ENCODE results near the gene ACAP2.
"Not testable (repeated sequence)": the region's sequence is repeated elsewhere in the genome, so short reads cannot be mapped to it uniquely, and the experiment has no call there.

Gene ACAP2

GRCh38 chr3:195385526-195385925, 57.3 kb downstream of the ACAP2 start:
- DNase-seq (ENCODE audit: low read depth): no peak

GRCh38 chr3:195384952-195385351, 57.9 kb downstream of the ACAP2 start:
- no peak for DNase-seq (ENCODE audit: low read depth)

DNA sequence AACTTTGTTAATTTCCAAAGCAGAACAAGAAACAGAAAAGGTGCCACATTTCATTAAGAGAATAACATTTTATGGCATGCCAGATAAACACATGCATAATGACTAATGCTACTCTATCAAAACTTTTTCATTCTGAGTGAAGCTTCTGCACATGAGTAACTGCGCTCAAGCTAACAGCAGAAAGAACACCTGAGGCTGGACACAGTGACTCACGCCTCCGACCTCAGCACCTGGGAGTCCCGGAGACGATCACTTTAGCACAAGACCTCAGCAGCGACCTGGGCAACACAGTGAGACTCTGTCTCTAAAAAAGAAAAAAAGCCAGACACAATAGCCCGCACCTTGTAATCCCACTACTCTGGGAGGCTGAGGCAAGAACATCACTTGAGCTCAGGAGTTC, 70.6 kb downstream of the ACAP2 start:
- DNase-seq (ENCODE audit: low read depth): no peak

GRCh38 chr3:195366200-195366925, 76.5 kb downstream of the ACAP2 start:
- no peak for DNase-seq (ENCODE audit: low read depth)

DNA sequence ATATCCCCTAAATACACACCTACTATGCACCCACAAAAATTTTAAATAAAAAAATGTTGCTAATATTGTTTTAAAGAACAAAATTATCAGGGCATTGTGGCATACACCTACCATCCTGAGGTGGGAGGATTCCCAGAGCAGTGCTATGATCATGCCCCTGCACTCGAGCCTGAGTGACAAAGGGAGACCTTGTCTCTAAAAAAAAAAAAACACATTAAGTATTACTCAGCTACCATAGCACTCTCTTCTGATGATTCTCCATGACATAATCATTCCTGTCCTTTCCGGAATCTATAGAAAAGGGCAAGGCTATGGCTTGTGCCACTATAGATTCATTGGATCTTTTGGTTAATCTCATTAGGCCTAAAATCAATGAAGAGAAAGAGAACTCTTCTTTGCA, 77.4 kb downstream of the ACAP2 start:
- DNase-seq (ENCODE audit: low read depth): no peak

DNA sequence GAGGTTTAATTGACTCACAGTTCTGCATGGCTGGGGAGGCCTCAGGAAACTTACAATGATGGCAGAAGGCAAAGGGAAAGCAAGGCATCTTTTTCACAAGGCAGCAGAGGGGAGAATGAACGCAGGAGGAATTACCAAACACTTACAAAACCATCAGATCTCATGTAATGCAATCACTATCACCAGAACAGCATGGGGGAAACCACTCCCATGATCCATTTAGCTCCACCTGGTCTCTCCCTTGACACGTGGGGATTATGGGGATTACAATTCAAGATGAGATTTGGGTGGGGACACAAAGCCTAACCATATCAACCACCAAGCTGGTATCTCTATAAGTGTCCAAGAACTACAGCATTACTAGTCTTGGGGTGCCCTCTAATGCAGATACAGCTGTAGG, 85.0 kb downstream of the ACAP2 start:
- DNase-seq (ENCODE audit: low read depth): not testable (repeated sequence)

DNA sequence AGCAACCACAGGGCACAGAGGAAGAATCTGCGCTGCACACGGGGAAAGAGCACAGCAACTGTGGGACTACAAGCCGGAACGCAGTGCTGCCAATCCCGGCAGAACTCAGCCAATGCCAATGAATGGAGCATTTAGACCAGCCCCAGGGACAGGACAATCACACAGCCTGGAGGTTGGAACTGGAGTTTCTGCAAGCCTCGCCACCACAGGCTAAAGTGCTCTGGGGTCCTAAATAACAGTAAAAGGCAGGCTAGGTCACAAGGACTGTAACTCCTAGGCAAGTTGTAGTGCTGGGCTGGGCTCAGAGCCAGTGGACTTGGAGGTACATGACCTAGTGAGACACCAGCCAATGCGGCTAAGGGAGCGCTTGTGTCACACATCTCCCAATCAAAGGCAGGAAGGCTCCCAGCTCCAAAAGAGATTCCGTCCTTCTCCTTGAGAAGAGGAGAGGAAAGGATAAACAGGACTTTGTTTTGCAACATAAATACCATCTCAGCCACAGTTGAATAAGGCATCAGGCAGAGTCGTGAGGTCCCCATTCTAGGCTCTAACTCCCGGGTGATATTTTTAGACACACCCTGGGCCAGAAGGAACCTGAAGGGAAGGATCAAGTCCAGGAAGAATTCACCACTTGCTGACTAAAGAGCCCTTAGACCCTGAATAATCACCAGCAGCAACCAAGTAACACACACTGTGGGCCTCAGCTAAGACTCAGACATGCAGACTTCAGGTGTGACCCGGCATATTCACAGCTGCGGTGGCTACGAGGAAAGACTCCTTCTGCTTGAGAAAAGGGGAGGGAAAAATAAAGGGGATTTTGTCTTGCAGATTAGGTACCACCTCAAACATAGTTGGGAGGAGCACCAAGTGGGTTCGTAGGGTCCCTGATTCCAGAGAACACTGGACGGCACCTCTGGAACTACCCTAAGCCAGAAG, 86.4 kb downstream of the ACAP2 start:
- no peak for DNase-seq (ENCODE audit: low read depth)

DNA sequence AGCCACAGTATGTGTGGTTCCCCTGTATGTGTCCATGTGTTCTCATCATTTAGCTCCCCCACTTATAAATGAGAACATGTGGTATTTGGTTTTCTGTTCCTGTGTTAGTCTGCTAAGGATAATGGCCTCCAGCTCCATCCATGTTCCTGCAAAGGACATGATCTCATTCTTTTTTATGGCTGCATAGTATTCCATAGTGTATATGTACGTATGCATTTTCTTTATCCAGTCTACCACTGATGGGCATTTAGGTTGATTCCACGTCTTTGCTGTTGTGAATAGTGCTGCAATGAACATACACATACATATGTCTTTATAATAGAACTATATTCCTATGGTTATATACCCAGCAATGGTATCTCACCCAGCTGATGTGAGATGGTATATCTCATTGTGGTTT, 88.8 kb downstream of the ACAP2 start:
- not testable (repeated sequence) for DNase-seq (ENCODE audit: low read depth)

DNA sequence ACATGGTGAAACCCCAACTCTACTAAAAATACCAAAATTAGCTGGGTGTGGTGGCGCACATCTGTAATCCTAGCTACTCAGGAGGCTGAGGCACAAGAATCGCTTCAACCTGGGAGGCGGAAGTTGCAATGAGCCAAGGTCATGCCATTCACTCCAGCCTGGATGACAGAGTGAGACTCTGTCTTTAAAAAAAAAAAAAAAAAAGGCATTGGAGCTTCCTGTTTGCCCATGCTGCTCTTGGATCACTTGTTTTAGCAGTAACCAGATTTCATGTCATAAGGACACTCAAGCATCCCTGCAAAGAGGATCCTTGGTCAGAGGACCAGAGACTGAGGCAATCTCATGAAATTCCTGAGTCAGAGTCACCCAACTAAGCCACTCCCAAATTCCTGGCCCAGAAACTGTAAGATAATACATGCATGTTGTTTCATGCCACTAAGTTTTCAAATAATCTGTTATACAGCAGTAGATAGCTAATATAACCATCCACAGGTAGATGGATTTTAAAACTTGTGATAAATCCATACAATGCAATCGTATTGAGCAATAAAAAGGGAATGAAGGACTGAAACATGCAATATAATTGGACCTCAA, 89.8 kb downstream of the ACAP2 start:
- no peak for DNase-seq (ENCODE audit: low read depth)

DNA sequence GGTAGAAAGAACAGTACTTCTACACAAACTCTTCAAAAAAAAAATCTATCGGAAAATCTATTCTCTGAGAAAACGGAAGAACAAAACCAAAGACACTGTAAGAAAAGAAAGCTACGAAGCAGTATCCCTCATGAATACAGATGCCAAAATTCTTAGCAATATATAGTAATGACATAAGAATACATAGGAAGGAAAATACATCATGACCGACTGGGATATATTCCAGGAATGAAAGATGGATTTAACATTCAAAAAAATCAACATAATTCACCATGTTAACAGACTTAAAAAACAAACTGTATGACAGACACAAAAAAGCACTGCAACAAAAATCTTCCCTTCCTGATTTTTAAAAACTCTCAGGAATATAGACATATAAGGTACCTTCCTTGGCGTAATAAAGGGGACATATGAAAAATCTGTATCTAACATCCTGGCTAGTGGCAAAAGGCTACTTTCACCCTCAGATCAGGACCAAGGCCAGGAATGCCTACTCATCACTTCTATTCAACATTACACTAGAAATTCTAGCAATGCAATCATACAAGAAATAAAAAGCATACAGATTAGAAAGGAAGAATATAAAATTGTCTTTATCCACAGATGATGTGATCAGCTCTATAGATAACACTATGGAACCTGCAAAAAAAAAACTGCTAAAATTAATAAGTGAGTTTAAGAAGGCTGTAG, 94.2 kb downstream of the ACAP2 start:
- no peak for DNase-seq (ENCODE audit: low read depth)

GRCh38 chr3:195337747-195338146, 105.1 kb downstream of the ACAP2 start:
- no peak for DNase-seq (ENCODE audit: low read depth)

DNA sequence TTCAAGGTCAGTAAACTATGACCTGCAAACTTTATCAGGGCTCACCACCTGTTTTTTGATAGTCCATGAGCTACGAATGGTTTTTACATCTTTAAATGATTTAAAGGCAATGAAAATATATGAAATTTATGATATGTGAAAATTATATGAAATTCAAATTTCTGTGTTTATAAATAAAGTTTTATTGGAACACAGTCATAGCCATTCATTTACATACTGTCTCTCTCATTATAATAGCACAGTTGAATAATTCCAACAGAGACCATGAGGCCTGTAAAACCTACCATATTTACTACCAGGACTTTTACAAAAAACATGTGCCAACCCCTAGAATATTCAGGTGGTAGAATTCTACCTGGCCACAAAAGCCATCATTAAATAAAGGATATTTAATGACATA, 107.9 kb downstream of the ACAP2 start:
- no peak for DNase-seq (ENCODE audit: low read depth)

DNA sequence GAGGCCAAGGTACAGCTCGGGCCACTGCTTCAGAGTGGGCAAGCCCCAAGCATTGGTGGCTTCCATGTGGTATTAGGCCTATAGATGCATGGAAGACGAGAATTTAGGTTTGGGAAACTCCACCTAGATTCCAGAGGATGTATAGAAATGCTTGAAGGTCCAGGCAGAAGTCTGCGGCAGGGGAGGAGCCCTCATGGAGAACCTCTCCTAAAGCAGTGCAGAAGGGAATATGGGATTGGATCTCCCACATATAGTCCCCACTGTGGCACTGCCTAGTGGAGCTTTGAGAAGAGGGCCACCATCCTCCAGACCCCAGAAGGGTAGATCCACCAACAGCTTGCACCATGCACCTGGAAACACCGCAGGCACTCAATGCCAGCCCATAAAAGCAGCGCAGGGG, 123.8 kb downstream of the ACAP2 start:
- no peak for DNase-seq (ENCODE audit: low read depth)

DNA sequence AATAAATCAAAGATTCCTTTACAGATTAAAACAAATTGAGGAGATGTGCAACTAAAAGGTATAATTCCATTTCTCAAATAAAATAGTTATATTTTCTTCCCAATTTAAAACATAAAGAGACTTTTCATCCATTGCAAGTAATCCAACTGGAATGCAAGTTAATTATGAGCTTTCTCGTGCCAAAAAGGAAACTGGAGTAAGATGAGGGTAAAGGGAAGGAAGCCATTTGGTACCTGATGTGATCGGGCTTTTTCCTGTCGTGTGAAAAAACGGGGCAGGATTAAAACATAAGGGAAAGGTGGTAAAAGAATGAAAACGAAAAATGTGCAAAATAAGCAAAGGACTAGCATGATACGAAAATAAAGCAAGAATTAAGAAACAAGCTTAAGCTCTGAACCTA, 130.1 kb downstream of the ACAP2 start:
- DNase-seq (ENCODE audit: low read depth): no peak

DNA sequence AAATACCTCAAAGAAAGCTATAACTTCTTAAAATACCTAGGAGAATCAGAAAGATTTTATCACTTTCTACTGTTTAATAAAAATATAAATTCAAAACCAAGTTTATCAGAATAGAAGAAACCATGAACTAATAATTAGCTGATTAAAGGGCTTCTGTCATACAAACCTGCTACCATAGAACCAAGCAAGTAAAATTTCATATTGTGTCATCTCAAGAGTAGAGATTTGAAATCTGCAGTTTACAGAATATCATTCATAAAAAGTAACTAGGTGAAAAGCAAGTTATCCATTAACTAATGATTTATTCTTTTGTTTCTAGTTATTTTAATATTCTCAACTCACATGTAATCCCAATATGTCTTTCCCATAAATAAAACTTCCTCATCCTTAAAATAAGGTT, 135.1 kb downstream of the ACAP2 start:
- DNase-seq (ENCODE audit: low read depth): no peak

GRCh38 chr3:195306369-195306768, 136.5 kb downstream of the ACAP2 start:
- no peak for DNase-seq (ENCODE audit: low read depth)

- no peak for DNase-seq (ENCODE audit: low read depth)
Measured at GRCh38 chr3:195302431-195302830, 140.4 kb downstream of the ACAP2 start.

DNA sequence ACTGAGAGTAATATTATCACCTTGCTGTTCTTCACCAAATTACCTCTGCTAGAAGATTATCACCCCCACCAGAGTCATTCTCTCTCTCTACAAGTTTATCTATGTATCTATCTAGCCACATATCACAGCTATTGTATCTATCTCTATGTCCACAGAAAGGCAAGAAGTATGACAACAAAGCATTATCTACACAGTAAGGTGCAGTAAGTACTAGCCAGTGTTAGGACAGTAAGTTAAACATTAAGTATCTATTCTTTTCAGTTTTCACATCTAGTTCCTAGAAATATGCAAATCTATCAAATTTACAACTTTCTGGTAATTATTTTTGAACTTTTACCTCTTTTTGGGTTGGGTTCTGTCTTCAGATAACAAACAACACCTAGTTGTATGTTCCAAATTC, 145.4 kb downstream of the ACAP2 start:
- no peak for DNase-seq (ENCODE audit: low read depth)

DNA sequence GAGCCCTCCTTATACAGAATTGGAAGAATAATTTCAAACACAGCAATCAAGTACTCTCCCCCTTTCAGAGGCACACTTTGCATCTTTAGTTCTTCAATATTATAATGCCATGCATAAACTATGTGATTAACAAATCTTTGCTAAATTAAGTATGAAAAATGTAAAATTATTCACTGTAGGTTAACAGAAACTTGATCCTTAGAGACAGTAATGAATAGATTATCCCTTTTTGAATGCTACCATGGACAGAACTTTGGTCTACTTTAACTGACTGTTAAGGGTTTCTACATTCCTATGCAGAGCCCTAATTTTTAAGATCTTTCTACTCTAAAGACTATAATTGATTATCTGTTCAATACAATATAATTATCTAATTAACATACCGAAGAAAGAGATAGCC, 146.2 kb downstream of the ACAP2 start:
- no peak for DNase-seq (ENCODE audit: low read depth)

DNA sequence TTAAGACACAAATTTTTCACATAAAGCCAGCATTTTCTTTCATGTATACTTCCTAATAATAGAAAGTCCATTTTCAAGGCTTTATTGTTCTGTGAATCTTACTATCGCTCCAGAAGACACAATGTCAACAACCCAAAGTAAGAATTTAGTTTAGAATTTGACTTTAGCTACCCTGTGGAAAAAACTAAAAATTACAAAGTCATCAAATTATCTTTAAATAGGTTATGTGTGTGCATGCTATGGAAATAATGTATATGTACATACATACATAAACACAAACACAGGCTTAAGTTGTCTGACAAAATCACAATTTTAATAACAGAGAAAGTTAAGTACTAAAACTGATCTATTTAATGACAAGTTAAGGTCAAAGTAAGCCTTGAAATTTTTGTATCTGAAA, 151.7 kb downstream of the ACAP2 start:
- no peak for DNase-seq (ENCODE audit: low read depth)

GRCh38 chr3:195290643-195291042, 152.2 kb downstream of the ACAP2 start:
- DNase-seq (ENCODE audit: low read depth): not testable (repeated sequence)

DNA sequence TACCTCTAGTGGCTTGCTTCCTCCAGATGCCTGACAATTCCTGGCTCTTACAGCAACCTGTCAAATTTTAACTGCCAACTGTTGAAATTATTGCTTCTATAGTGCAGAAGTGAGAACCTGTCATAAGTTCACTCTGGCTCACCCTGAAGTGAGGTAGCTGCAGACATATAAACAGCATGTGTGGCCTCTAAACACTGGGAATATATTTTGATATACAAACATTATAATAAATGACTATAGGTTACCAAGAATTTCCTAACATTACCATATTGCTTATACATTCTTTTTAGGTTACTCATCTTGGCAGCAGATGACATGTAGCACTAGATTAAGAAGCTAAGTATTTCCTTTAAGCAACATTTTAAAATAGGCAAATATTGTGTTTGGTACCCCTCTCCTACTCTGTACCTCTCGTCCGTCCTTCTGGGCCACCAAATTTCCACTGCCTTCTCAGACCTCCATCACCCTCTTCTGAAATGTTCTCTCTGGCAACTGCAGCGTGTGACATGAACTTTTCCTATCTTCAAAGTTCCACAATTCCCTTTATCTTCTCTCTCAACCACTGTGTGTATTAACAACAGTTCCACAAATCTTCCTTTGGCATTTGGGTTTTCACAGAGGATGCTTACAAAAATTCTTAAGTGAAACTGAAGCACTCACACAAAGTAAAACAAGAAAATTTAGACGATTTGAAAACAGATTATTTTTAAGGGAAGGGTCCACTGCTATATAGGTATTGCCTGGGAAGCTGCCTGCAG, 156.5 kb downstream of the ACAP2 start:
- no peak for DNase-seq (ENCODE audit: low read depth)
